Stimulated activated effector memory CD8-positive, alpha-beta T cell treated with anti-CD3 and anti-CD28 coated beads, Interleukin-12 subunit alpha, Interleukin-12 subunit beta, amount 100 ng/mL, for 72 hours (primary cell): ENCODE measurements around the gene BMERB1.

Experiments used
- ATAC-seq: fragments of 150-1000 bp; cut with Tn5 transposase; 2 replicates; pipeline ENCODE4 v1.10.0; 2021
- DNase-seq, 2 donors: peaks; one replicate each; pipeline ENCODE4 v3.0.0; 2021 to 2022; ENCODE audit warnings: low spot score in 2 of 2
- H3K27ac Mint-ChIP-seq: one replicate; pipeline ENCODE4 v1.8.0; 2022; ENCODE audit warnings: mild to moderate bottlenecking, mixed read lengths
- H3K36me3 Mint-ChIP-seq: one replicate; pipeline ENCODE4 v1.8.0; 2022; ENCODE audit warnings: mild to moderate bottlenecking, mixed read lengths
- H3K4me1 Mint-ChIP-seq: one replicate; pipeline ENCODE4 v1.8.0; 2022; ENCODE audit warnings: mixed read lengths
- H3K4me3 Mint-ChIP-seq: one replicate; pipeline ENCODE4 v1.8.0; 2022; ENCODE audit warnings: mild to moderate bottlenecking, mixed read lengths
- H3K9me3 Mint-ChIP-seq: one replicate; pipeline ENCODE4 v1.8.0; 2022; ENCODE audit warnings: mixed read lengths

The BMERB1 gene

DNA sequence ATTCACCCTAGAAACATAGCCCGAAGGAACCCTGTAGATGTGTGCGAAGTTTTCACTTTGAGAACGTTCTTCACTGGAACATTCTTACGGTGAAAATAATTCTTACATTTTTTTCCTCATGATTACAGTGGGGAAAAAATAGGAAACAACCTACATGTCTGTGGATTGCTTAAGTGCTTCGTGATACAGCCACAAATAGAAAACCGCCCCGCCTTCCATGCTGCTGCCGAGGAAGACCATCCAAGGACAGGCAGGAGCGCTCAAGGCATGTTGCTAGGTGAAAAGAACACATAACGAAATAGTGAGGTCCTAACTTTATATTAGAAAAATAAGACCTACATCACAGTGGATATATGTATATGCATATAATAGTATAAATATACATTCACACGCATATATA is 78.8 kb downstream of the BMERB1 start:
- no peak for ATAC-seq
- Mint-ChIP-seq H3K36me3 (no peaks in the 10 kb centered on the region), H3K27ac (no peak overlapping the region), H3K4me1 (peaks cover 17% of the 10 kb centered on the region), H3K9me3 (no peaks in the 10 kb centered on the region), H3K4me3 (no peak overlapping the region)
- DNase-seq, result no peak

DNA sequence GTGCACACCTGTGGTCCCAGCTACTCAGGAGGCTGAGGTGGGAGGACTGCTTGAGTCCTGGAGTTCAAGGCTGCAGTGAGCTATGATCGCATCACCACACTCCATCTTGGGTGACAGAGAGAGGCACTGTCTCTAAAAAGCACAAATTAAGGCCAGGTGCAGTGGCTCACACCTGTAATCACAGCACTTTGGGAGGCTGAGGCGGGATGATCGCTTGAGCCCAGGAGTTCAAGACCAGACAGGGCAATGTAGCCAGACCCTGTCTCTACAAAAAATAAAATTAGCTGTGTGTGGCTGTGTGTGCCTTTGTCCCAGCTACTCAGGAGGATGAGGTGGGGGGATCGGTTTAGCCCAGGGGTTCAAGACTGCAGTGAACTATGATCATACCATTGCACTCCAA is 81.6 kb downstream of the BMERB1 start:
- ATAC-seq (no peak), DNase-seq (no peak)
- H3K4me1 Mint-ChIP-seq, result peaks cover 8% of the 10 kb centered on the region
- H3K9me3 Mint-ChIP-seq, result no peaks in the 10 kb centered on the region
- no peak overlapping the region for H3K27ac Mint-ChIP-seq
- no peaks in the 10 kb centered on the region for H3K36me3 Mint-ChIP-seq
- no peak overlapping the region for H3K4me3 Mint-ChIP-seq

DNA sequence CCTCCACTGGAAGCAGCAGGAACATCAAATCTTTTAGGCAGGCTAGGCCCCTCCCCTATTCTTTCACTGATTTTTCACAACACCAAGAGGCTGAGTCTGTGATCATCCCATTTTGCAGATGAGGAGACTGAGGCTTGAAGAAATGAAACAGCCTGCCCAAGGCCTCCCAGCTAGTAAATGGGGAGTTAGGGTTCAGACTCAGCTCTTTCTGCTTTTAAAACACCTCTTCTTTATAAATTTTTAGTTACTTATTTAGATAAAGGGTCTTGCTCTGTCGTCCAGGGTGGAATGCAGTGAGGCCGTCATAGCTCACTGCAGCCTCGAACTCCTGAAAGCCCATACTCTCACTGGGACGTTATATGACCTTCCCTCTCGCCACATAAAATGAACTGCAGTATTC is 82.2 kb downstream of the BMERB1 start:
- Mint-ChIP-seq H3K4me1 (peaks cover 9% of the 10 kb centered on the region), H3K36me3 (no peaks in the 10 kb centered on the region), H3K4me3 (no peak overlapping the region), H3K27ac (no peak overlapping the region), H3K9me3 (no peaks in the 10 kb centered on the region)
- DNase-seq (no peak), ATAC-seq (no peak)

DNA sequence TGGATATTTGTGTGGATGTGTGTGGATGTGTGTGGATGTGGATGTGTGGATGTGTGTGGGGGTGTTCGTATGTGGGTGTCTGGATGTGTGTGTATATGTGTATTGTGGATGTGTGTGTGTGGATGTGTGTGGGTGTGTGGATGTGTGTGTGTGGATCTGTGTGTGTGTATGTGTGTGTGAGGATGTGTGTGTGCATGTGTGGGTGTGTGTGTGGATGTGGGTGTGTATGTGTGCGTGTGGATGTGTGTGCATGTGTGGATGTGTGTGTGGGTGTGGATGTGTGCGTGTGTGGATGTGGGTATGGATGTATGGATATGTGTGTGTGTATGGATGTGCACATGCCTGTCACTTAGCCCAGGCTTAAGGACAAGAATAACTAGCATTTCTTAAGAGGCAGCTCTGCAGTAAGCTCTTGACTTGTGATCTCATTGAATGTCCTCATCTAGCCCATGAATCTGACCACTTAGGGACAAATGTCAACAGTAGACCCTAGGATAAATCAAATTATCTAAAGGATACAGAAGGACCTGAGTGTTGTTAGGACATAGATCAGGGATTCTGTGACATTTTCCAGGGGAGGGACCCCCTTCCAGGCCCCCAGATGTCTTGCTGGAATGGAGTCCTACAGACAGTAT is 83.5 kb downstream of the BMERB1 start:
- Mint-ChIP-seq H3K27ac (no peak overlapping the region), H3K36me3 (no peaks in the 10 kb centered on the region), H3K4me1 (peaks cover 18% of the 10 kb centered on the region), H3K4me3 (no peak overlapping the region), H3K9me3 (no peaks in the 10 kb centered on the region)
- no peak for DNase-seq
- ATAC-seq, result no peak

DNA sequence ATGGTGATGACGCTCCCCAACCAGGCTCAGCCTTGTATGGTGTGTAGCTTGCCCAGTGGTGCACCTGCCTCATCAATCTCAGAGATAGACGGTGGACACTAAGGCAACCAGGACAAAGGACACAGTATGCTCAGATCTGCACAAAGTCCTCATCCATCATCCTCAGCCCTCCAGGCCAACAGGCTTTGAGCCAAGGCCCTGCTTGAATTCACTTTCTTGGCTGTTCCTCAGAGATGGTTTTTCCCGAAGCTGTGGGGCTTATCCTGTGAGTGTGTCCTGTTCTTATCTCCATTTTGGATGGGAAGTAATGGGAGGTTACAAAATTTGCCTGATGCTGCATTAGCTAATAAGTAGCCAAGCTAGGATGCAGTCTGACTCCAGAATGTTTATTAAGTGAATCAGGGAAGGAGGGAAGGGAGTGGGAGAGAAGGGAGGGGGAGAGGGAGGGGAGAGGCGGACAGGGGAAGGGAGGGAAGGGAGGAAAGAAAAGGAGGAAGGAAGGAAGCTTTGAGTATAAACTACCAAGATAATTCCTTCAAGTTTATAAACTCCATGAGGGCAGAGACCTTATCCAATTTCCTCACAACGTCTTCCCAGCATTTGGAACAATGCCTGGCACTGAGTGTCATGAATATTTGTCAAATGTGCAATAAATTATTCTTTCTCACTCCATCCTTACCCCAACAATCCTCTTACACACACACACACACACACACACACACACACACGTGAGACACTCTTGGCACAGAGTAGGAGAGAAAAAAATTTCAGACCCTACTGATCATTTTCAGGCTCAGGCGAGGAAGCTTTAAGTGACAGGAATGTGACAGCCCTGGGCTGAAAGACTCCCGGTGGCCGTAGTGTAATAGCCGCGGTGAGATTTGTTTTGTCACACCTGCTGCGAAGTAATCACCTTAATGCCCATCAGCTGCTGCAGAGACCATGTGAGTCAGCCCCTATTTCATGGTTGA is 84.3 kb downstream of the BMERB1 start:
- peaks cover 26% of the 10 kb centered on the region for H3K4me1 Mint-ChIP-seq
- ATAC-seq (no peak), DNase-seq (no peak)
- no peak overlapping the region for H3K4me3 Mint-ChIP-seq
- no peaks in the 10 kb centered on the region for H3K9me3 Mint-ChIP-seq
- no peaks in the 10 kb centered on the region for H3K36me3 Mint-ChIP-seq
- H3K27ac Mint-ChIP-seq, result no peak overlapping the region

DNA sequence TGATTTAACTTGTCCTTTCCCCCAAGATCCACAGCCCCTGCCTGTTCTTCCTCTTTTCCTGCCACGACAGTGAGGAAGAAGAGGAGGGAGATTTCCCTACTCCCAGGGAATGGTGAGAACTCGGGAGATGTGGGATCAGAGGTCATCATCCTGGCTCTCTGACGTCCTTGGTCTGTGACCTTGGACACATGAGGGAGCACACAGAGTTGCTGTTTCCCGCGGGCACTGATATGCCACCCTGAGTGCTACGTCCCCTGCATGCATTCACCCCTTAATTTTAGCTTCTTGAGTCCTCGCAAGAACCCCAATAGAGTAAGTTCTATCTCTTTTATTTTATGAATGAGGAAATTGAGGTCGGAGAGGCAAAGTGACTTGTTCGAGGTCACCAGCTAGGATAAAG is 85.4 kb downstream of the BMERB1 start:
- Mint-ChIP-seq H3K4me1 (peaks cover 27% of the 10 kb centered on the region), H3K36me3 (no peaks in the 10 kb centered on the region), H3K9me3 (no peaks in the 10 kb centered on the region), H3K27ac (no peak overlapping the region), H3K4me3 (no peak overlapping the region)
- DNase-seq (no peak), ATAC-seq (no peak)

DNA sequence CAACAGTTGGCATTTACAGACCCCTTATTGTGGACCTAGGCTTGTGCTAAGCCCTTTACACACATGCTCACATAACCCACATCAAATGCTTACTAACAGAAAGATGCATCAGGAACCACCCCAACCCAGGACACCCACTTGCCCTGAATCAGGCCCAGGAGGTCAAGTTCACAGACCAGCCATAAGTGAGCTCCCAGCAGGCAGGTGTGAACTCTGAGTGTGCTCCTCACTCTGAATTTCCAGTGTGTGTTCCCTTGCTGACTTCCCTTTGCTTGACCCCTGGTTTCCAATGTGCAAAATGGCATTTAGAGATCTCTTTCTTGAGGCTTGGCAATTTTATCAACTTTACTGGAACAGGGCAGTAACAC is 87.0 kb downstream of the BMERB1 start:
- Mint-ChIP-seq H3K36me3 (no peaks in the 10 kb centered on the region), H3K9me3 (no peaks in the 10 kb centered on the region), H3K4me1 (peaks cover 27% of the 10 kb centered on the region), H3K4me3 (no peak overlapping the region), H3K27ac (peak overlapping the region; percentile 46)
- DNase-seq (no peak), ATAC-seq (no peak)

DNA sequence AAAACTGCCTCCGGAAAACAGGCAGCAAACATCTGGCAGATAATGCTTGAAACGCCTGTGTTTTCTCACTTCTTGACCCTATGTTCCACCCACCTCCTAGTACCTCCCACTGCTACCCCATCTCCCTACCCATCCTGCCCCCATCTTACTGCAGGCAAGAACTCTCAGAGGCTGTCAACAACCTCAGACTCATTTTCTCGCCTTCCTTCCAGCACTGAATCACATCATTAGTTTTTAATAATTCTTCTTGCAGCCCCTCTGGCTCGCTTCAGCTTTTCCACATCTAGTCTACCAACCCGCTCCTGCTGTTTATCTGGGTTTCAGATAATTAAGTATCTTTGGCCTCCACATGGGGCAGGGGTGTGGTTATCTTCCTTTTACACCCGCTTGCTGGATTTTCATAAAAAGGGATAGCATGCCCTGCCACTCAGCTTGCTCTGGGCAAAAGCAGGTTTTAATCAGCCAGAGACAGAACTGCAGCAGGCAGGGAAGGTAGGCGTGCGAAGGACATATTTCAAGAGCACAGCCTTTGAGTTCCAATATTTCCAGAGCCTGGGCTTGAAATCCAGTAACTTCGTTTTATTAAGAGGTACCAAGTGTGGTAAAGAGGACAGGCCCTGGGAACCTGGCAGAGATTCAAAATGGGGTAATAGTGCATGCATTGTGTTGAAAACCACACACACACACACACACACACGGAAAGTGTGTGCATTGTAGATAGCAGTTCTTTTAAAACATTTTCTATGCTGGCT is 87.5 kb downstream of the BMERB1 start:
- no peak for ATAC-seq
- Mint-ChIP-seq H3K4me1 (peaks cover 27% of the 10 kb centered on the region), H3K27ac (peak overlapping the region; percentile 46), H3K36me3 (no peaks in the 10 kb centered on the region), H3K4me3 (no peak overlapping the region), H3K9me3 (no peaks in the 10 kb centered on the region)
- DNase-seq, result no peak

DNA sequence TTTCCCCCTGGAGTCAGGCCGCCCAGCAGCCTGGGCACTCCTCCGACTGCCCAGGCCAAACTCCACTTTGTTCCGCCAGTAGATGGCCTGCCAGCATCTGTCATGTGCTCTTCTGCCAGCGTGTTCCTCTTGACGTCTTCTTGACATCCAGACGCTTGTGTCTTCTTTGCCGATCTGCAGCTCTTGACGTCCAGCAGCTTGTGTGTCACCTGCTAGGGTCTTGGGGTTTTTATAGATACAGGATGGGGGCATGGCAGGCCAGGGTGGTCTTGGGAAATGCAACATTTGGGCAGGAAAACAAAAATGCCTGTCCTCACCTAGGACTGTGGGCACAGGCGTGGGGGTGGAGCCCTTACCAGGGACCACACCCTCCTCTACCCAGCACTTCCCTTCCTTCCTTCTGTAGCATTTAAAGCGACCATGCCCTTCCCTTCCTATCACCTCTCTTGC is 88.7 kb downstream of the BMERB1 start:
- Mint-ChIP-seq H3K9me3 (no peaks in the 10 kb centered on the region), H3K36me3 (no peaks in the 10 kb centered on the region), H3K4me3 (no peak overlapping the region), H3K4me1 (peaks cover 27% of the 10 kb centered on the region), H3K27ac (peak overlapping the region; percentile 66)
- no peak for ATAC-seq
- DNase-seq, result no peak

DNA sequence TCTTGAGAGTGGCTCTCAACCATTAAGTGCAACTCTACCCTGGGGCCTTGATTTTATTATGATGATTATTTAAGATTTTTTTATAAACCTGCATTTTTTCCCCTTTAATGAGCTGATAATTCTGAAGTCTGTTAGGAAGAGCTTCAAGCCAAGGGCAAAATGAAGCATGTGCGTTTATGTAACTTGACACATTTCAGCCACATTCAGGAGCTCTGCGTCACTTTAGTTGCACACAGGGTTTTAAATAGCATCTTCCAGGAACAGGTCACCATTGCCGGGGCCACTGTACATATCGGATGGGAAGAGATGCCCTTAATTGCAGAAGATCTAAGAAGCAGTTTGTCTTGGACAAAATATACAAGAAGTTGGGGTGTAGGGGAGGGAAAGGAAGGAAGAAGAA is 89.6 kb downstream of the BMERB1 start:
- Mint-ChIP-seq H3K36me3 (no peaks in the 10 kb centered on the region), H3K27ac (peak overlapping the region; percentile 66), H3K4me1 (peaks cover 27% of the 10 kb centered on the region), H3K4me3 (no peak overlapping the region), H3K9me3 (no peaks in the 10 kb centered on the region)
- ATAC-seq, result no peak
- no peak for DNase-seq

DNA sequence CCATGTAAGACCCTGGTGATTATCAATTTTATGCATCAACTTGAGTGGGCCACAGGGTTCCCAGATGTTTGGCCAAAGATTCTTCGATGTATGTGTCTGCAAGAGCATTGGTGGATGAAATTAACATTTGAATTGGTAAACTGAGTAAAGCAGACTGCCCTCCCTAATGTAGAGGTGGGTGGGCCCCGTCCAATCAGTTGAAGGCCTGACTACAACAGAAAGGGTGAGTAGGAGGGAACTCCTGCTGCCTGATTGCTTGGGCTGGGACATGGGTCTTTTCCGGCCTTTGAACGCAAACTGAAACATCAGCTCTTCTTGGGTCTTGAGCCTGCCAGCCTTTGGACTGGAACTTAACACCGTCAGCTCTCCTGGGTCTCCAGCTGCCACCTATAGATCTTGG is 90.6 kb downstream of the BMERB1 start:
- DNase-seq (no peak), ATAC-seq (no peak)
- Mint-ChIP-seq H3K4me1 (peaks cover 27% of the 10 kb centered on the region), H3K4me3 (no peak overlapping the region), H3K9me3 (no peaks in the 10 kb centered on the region), H3K36me3 (no peaks in the 10 kb centered on the region), H3K27ac (no peak overlapping the region)

DNA sequence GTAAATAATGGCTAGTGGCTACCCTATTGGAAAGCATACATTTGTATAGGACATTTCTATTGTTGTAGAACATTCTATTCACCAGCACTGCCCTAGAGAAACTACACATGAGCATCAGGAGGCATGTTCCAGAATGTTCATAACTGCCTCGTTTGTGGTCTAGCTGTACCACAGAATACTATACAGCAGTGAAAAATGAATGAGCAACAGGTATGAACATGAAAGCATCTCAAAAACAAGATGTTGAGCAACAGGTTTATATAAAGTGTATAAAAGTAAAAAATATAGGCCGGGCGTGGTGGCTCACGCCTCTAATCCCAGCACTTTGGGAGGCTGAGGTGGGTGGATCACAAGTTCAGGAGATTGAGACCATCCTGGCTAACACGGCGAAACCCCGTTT is 91.7 kb downstream of the BMERB1 start:
- no peak overlapping the region for H3K4me3 Mint-ChIP-seq
- no peaks in the 10 kb centered on the region for H3K36me3 Mint-ChIP-seq
- peaks cover 23% of the 10 kb centered on the region for H3K4me1 Mint-ChIP-seq

DNA sequence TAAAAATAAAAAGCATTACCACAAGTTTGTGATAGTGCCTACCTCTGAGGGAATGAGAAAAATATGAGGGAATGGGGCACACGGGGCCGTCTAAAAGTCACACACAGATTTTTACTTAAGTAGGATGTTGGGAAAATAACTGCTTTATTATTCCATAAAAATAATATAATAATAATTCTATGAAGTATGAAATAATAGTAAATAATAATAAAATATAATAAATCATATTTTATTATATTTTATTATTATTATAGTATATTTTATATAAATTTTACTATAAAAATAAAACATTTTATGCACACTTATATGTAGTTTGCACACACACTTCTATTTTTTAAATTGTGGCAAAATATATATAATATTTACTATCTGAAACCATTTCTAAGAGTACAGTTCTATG is 92.3 kb downstream of the BMERB1 start:
- Mint-ChIP-seq H3K4me3 (no peak overlapping the region), H3K36me3 (no peaks in the 10 kb centered on the region), H3K27ac (no peak overlapping the region), H3K4me1 (peaks cover 17% of the 10 kb centered on the region), H3K9me3 (no peaks in the 10 kb centered on the region)
- DNase-seq, result no peak
- no peak for ATAC-seq

More for the DNA sequence above, 91.7 kb downstream of the BMERB1 start:
- Mint-ChIP-seq H3K9me3 (no peaks in the 10 kb centered on the region), H3K27ac (no peak overlapping the region)
- DNase-seq, result no peak
- no peak for ATAC-seq

DNA sequence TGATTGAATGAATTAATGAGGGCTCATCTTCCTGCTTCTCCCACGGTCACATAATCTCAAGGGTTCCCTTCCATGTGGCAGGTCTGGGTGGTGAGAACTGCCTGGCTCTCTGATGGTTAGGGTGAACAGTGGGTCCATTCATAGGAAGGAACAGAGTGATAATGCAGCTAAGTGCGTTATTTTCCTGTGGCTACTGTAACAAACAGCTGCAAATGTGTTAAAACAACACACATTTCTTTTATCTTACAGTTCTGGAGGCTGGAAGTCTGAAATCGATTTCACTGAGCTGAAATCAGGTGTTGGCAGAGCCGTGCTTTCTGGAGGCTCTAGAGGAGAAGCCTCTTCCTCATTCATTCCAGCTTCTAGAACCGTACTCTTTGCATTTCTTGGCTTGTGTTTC is 95.3 kb downstream of the BMERB1 start:
- no peaks in the 10 kb centered on the region for H3K4me1 Mint-ChIP-seq
- no peak for ATAC-seq
- no peaks in the 10 kb centered on the region for H3K36me3 Mint-ChIP-seq
- no peak overlapping the region for H3K4me3 Mint-ChIP-seq
- DNase-seq, result no peak
- no peaks in the 10 kb centered on the region for H3K9me3 Mint-ChIP-seq
- H3K27ac Mint-ChIP-seq, result no peak overlapping the region

DNA sequence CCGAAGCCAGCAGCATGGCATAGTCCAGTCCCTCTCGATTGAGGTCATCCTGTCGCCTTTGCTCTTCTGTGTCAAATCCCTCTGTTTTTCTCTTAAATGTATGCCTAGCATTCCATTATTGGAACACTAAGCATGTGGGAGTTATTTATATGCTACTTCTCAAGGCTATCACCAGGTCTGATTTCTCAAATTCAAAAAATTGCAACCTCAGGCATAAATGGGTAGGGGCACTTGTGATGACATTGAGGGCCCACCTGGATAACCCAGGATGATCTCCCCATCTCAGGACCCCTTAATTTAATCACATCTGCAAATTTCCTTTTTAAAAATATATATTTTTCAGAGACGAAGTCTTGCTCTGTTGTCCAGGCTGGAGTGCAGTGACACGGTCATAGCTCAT is 95.7 kb downstream of the BMERB1 start:
- ATAC-seq (no peak), DNase-seq (no peak)
- Mint-ChIP-seq H3K4me3 (no peak overlapping the region), H3K36me3 (no peaks in the 10 kb centered on the region), H3K4me1 (no peaks in the 10 kb centered on the region), H3K27ac (no peak overlapping the region), H3K9me3 (no peaks in the 10 kb centered on the region)
